Glutamatergic neuron (in vitro differentiated cells): ENCODE data around the gene KRTAP10-1. TPM values are rescaled to one million over a fixed set of nuclear protein-coding genes. Genes with fewer than 3 reads are reported as not detected.

Source experiments
- DNase-seq: peaks from one replicate; pipeline ENCODE4 v3.0.0; 2022
- H3K27ac Mint-ChIP-seq: one replicate; pipeline ENCODE4 v1.8.0; 2020; ENCODE audit warnings: mild to moderate bottlenecking, mixed read lengths, inconsistent platforms; ENCODE audit not compliant: unreplicated experiment
- H3K27me3 Mint-ChIP-seq: one replicate; pipeline ENCODE4 v1.8.0; 2020; ENCODE audit warnings: mild to moderate bottlenecking, moderate library complexity, mixed read lengths, inconsistent platforms; ENCODE audit not compliant: unreplicated experiment
- H3K36me3 Mint-ChIP-seq: one replicate; pipeline ENCODE4 v1.8.0; 2020; ENCODE audit warnings: mild to moderate bottlenecking, mixed read lengths, inconsistent platforms; ENCODE audit not compliant: unreplicated experiment
- H3K4me1 Mint-ChIP-seq: one replicate; pipeline ENCODE4 v1.8.0; 2020; ENCODE audit warnings: mild to moderate bottlenecking, low read depth, mixed read lengths, inconsistent platforms; ENCODE audit not compliant: unreplicated experiment
- H3K4me3 Mint-ChIP-seq: one replicate; pipeline ENCODE4 v1.8.0; 2020; ENCODE audit warnings: mild to moderate bottlenecking, mixed read lengths, inconsistent platforms; ENCODE audit not compliant: unreplicated experiment
- H3K9me3 Mint-ChIP-seq: one replicate; pipeline ENCODE4 v1.8.0; 2020; ENCODE audit warnings: mild to moderate bottlenecking, moderate library complexity, mixed read lengths, inconsistent platforms; ENCODE audit not compliant: unreplicated experiment
- total RNA-seq: library from RNA; stranded (reverse); fragmentation: NEBNext Ultra II Directional; extraction: Animal tissue kit (Norgen Biotek cat#: 25700); gene quantifications from one replicate; pipeline ENCODE4 v1.2.1, GENCODE V29; 2021; ENCODE audit not compliant: unreplicated experiment
- TF ChIP-seq, protein P1 (sequence below): fragments of 200-600 bp; sonication (generic); IDR thresholded peaks from one replicate; pipeline ENCODE4 v1.5.0; 2021; ENCODE audit not compliant: partially characterized antibody, unreplicated experiment

Gene KRTAP10-1
- total RNA-seq, 1 donor from 2014 or later: not detected

DNA sequence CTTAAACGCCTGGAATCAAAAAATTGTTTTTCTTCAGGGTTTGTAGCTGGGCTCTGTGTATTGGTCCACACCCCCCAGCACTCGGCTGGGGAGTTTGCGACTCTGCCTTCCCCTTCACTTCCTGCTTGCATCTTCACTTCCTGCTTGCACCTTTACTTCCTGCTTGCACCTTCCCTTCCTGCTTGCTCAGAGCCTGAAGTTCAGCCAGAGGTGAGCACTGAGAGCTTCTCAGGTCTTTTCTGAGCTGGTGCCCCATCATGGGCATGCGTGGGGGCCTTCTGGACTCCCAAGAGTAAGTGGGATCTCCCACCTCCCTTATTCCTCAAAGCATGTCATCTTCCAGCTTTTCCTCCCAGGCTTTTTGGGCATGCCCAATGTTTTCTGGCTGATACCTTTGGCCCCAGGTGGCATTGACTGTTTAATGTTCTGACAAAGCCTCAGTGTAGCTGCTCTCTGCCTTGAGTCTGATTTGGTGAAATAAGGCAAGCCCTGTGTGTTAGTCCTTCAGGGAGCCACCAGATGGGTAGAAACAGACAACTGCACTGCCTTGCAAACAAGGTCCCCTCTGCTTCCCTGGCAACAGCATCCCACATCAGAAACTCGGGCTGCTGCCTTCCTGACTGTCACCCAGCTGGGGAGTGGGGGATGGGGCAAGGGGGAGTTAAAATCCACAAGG lies 7.8 kb upstream of the KRTAP10-1 start:
- TF ChIP-seq, protein P1, sequence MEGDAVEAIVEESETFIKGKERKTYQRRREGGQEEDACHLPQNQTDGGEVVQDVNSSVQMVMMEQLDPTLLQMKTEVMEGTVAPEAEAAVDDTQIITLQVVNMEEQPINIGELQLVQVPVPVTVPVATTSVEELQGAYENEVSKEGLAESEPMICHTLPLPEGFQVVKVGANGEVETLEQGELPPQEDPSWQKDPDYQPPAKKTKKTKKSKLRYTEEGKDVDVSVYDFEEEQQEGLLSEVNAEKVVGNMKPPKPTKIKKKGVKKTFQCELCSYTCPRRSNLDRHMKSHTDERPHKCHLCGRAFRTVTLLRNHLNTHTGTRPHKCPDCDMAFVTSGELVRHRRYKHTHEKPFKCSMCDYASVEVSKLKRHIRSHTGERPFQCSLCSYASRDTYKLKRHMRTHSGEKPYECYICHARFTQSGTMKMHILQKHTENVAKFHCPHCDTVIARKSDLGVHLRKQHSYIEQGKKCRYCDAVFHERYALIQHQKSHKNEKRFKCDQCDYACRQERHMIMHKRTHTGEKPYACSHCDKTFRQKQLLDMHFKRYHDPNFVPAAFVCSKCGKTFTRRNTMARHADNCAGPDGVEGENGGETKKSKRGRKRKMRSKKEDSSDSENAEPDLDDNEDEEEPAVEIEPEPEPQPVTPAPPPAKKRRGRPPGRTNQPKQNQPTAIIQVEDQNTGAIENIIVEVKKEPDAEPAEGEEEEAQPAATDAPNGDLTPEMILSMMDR: no peak
- Mint-ChIP-seq H3K4me1 (peaks cover 16% of the 10 kb centered on the region), H3K27ac (peak overlapping the region; percentile 72), H3K9me3 (peaks cover 21% of the 10 kb centered on the region), H3K4me3 (no peak overlapping the region), H3K36me3 (peaks cover 10% of the 10 kb centered on the region), H3K27me3 (peaks cover 19% of the 10 kb centered on the region)
- DNase-seq: no peak

DNA sequence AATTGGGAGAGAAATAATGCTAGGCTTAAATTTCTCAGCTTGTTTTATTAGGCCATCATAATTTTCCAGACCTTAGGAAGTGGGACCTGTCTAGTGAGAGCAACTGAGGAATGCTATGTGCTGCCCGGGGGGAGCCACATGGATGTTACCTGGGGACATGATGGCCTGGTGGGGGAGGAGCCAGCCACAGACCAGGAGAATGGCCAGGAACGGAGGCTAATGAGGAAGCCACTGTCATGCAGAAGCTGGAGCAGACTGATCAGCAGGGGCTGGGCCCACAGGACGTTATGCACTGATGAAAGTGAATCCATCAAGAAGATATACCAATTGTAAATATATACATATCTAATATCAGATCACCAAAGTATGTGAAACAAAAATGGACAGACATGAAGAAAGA lies 4.6 kb upstream of the KRTAP10-1 start:
- Mint-ChIP-seq H3K36me3 (peaks cover 15% of the 10 kb centered on the region), H3K9me3 (peaks cover 23% of the 10 kb centered on the region), H3K4me3 (no peak overlapping the region), H3K27me3 (peaks cover 5% of the 10 kb centered on the region), H3K4me1 (peaks cover 11% of the 10 kb centered on the region), H3K27ac (no peak overlapping the region)
- no peak for DNase-seq
- TF ChIP-seq, protein P1: no peak

DNA sequence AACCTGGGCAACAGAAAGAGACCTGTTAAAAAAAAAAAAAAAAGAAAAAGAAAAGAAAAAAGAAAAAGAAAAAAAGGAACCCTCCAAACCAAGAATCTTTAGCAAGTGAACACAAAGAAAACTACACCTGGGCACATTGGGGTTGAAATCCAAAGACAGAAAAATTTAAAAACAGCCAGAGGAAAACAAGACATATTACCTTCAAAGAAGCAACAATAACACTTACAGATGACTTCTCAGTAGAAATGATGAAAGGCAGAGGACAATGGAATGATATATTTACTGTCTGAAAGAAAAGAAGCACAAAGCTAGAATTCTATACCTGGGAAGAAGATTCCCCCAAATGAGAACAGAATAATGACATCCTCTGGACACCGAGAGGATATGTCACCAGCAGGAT lies 2.7 kb upstream of the KRTAP10-1 start:
- Mint-ChIP-seq H3K9me3 (peaks cover 14% of the 10 kb centered on the region), H3K27me3 (no peaks in the 10 kb centered on the region), H3K36me3 (peaks cover 13% of the 10 kb centered on the region), H3K27ac (no peak overlapping the region), H3K4me3 (no peak overlapping the region), H3K4me1 (no peaks in the 10 kb centered on the region)
- DNase-seq: no peak
- TF ChIP-seq, protein P1: no peak

DNA sequence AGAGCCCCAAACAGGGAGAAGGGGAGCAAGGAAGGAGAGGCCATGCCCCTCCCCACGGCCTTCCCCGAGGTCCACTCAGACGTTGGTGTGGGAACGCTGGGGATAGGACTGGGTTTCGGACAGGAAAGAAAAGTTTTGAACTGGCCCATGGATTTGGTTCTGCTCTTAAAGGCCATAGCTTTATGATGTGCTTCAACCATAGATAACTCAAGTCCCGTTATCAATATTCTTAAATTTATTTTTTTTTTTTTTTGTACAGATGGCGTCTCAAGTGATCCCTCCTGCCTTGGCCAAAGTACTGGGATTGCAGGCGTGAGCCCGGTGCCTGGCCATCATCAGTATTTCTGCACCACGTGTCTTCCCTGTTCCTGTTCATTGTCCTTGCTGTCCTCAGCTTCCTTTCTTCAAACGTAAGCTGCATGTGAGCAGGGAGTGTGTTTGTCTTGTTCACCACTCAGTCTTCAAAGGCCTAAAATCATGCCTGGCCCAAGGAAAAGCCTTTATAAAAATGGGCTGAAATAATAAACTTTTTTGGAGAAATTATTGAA lies 820 bp upstream of the KRTAP10-1 start:
- no peak for DNase-seq
- peaks cover 6% of the 10 kb centered on the region for H3K9me3 Mint-ChIP-seq
- H3K27me3 Mint-ChIP-seq: no peaks in the 10 kb centered on the region
- TF ChIP-seq, protein P1: no peak
- no peaks in the 10 kb centered on the region for H3K4me1 Mint-ChIP-seq
- no peak overlapping the region for H3K27ac Mint-ChIP-seq
- no peak overlapping the region for H3K4me3 Mint-ChIP-seq
- H3K36me3 Mint-ChIP-seq: peaks cover 5% of the 10 kb centered on the region

DNA sequence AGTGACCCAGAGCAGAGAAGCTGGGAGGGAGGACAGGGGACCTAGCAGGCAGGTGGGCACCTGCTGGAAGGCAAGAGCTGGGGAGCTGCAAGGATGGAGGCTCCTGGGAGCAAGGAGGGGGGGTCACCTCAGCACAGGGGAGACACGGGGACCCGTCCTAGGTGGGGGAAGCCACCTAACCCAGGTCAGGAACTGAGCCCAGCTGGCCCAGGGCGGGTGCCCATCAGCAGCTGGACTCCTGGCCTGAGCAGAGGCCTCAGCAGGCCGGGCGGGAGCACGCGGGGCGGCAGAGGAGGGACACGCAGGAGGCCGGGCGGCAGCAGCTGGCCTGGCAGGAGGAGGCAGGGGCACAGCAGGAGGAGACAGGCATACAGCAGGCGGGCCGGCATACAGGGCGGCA lies 949 bp downstream of the KRTAP10-1 start:
- TF ChIP-seq, protein P1: no peak
- Mint-ChIP-seq H3K27me3 (no peaks in the 10 kb centered on the region), H3K4me3 (no peak overlapping the region), H3K27ac (no peak overlapping the region), H3K36me3 (peaks cover 5% of the 10 kb centered on the region), H3K4me1 (no peaks in the 10 kb centered on the region), H3K9me3 (peaks cover 9% of the 10 kb centered on the region)
- no peak for DNase-seq
